GM19452 (cell line): Measurements from ENCODE around the gene ZNF540.
"Not testable (repeated sequence)": the region's sequence is repeated elsewhere in the genome, so short reads cannot be mapped to it uniquely, and the experiment has no call there.

Experiments
- ATAC-seq: cut with Tn5 transposase; IDR thresholded peaks from one replicate; pipeline ENCODE4 v1.9.1; 2021; ENCODE audit not compliant: unreplicated experiment

The ZNF540 gene

GRCh38 chr19:37594304-37594981 is at the start of gene ZNF540, which contains the start of gene ZNF571:
TSS of gene ZNF540 (plus strand) at chr19:37594876. CDS start at chr19:37598448, 3,572 bp downstream.
TSS of gene ZNF571 (minus strand) at chr19:37594792. CDS start at chr19:37586676, 8,116 bp downstream.
- ATAC-seq = peak; percentile 96

GRCh38 chr19:37551129-37551993 is 43.3 kb upstream of the ZNF540 start:
- ATAC-seq = no peak

- no peak for ATAC-seq
These were observed 31.2 kb upstream of the ZNF540 start for GRCh38 chr19:37563518-37563917.

GRCh38 chr19:37564624-37565369 is 29.9 kb upstream of the ZNF540 start:
- ATAC-seq = no peak

- ATAC-seq = no peak
These were observed 29.4 kb upstream of the ZNF540 start for GRCh38 chr19:37565370-37565669.

GRCh38 chr19:37572203-37572602 is 22.5 kb upstream of the ZNF540 start:
- ATAC-seq = no peak

GRCh38 chr19:37583340-37583739 is 11.3 kb upstream of the ZNF540 start:
- ATAC-seq = no peak

GRCh38 chr19:37593996-37594303 is 726 bp upstream of the ZNF540 start:
- peak; percentile 29 for ATAC-seq

- peak; percentile 36 for ATAC-seq
These were observed 306 bp downstream of the ZNF540 start for GRCh38 chr19:37594982-37595382.

- ATAC-seq = no peak
These were observed 40.7 kb downstream of the ZNF540 start for GRCh38 chr19:37635076-37636056.

GRCh38 chr19:37654118-37654517 is 59.4 kb downstream of the ZNF540 start:
- ATAC-seq = no peak

- peak; percentile 44 for ATAC-seq
These were observed 60.1 kb downstream of the ZNF540 start for GRCh38 chr19:37654629-37655300.

GRCh38 chr19:37655301-37655688 is 60.6 kb downstream of the ZNF540 start, which contains the start of gene ZFP30:
TSS of gene ZFP30 (minus strand) at chr19:37655465. CDS start at chr19:37647822, 7,643 bp downstream.
- ATAC-seq = peak; percentile 55

GRCh38 chr19:37655689-37656371 is 61.2 kb downstream of the ZNF540 start:
- ATAC-seq = peak; percentile 64

GRCh38 chr19:37657157-37657556 is 62.5 kb downstream of the ZNF540 start:
- not testable (repeated sequence) for ATAC-seq
